Gastrocnemius medialis (tissue), 4 donors: ENCODE data around the gene HSPG2.

Experiments used
- POLR2A ChIP-seq, 2 donors: fragments of 450-650 bp; IDR thresholded peaks; one replicate each; pipeline ENCODE4 v1.6.1; 2017; ENCODE audit warnings: antibody characterized with exemption in 2 of 2, mild to moderate bottlenecking in 2 of 2, moderate library complexity in 2 of 2
- TF ChIP-seq, protein P1 (sequence below), 5 experiments: fragments of 450-650 bp in 3 of 5; fragments of 200-600 bp in 2 of 5; sonication (generic) in 2 of 5; IDR thresholded peaks in 4 of 5; conservative IDR thresholded peaks in 1 of 5; 1 replicate in 4 of 5; 2 replicates in 1 of 5; pipeline ENCODE4 v1.5.1; 2016 to 2019; ENCODE audit warnings: antibody characterized with exemption in 5 of 5, mild to moderate bottlenecking in 3 of 5, moderate library complexity in 3 of 5

DNA sequence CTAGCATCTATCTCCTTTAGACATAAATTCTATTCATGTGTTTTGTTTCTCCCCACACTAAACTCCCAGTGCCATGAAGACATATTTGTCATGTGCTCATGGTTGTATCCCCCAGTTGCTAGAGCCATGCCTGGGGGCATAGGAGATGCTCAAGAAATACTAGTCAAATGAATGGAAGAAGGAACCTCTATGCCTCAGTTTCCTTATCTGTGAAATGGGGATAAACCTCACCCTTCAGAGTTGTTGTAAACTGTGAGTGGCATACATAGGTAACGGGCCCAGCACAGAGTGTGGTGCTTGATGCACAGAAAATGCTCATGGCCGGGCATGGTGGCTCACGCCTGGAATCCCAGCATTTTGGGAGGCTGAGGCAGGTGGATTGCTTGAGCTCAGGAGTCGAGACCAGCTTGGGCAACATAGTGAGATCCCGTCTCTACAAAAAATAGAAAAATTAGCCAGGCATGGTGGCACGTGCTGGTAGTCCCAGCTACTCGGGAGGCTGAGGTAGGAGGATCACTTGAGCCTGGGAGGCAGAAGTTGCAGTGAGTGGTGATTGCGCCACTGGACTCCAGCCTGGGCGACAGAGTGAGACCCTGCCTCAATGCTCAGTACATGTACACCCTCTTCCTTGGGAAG lies 116.4 kb downstream of the HSPG2 start:
- TF ChIP-seq, protein P1, sequence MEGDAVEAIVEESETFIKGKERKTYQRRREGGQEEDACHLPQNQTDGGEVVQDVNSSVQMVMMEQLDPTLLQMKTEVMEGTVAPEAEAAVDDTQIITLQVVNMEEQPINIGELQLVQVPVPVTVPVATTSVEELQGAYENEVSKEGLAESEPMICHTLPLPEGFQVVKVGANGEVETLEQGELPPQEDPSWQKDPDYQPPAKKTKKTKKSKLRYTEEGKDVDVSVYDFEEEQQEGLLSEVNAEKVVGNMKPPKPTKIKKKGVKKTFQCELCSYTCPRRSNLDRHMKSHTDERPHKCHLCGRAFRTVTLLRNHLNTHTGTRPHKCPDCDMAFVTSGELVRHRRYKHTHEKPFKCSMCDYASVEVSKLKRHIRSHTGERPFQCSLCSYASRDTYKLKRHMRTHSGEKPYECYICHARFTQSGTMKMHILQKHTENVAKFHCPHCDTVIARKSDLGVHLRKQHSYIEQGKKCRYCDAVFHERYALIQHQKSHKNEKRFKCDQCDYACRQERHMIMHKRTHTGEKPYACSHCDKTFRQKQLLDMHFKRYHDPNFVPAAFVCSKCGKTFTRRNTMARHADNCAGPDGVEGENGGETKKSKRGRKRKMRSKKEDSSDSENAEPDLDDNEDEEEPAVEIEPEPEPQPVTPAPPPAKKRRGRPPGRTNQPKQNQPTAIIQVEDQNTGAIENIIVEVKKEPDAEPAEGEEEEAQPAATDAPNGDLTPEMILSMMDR (IDR thresholded peaks at IDR 0.05 in 4 of 5, conservative IDR thresholded peaks at IDR 0.05 in 1 of 5): no peak
- no peak for TF ChIP-seq POLR2A (IDR thresholded peaks at IDR 0.05)
